ENCODE data around the gene CYB5RL.
"Not testable (repeated sequence)": the region's sequence is repeated elsewhere in the genome, so short reads cannot be mapped to it uniquely, and the experiment has no call there.

Gene CYB5RL

GRCh38 chr1:54186056-54186455, 13.8 kb downstream of the CYB5RL start:
- no peak for DNase-seq

- no peak for DNase-seq
Observed at GRCh38 chr1:54180701-54181360, 19.0 kb downstream of the CYB5RL start.

GRCh38 chr1:54178296-54179070, 21.3 kb downstream of the CYB5RL start:
- no peak for DNase-seq

- no peak for DNase-seq
Observed at GRCh38 chr1:54177726-54178125, 22.1 kb downstream of the CYB5RL start.

GRCh38 chr1:54176621-54177327, 23.1 kb downstream of the CYB5RL start:
- no peak for DNase-seq

- DNase-seq = no peak
Observed at GRCh38 chr1:54174106-54174505, 25.7 kb downstream of the CYB5RL start.

GRCh38 chr1:54173681-54174080, 26.1 kb downstream of the CYB5RL start:
- no peak for DNase-seq

- no peak for DNase-seq
Observed at GRCh38 chr1:54172614-54173599, 26.9 kb downstream of the CYB5RL start.

GRCh38 chr1:54171606-54172005, 28.2 kb downstream of the CYB5RL start:
- no peak for DNase-seq

- DNase-seq = no peak
Observed at GRCh38 chr1:54171016-54171415, 28.8 kb downstream of the CYB5RL start.

GRCh38 chr1:54169068-54169467, 30.8 kb downstream of the CYB5RL start:
- no peak for DNase-seq

- no peak for DNase-seq
Observed at GRCh38 chr1:54168206-54168965, 31.4 kb downstream of the CYB5RL start.

- no peak for DNase-seq
Observed at GRCh38 chr1:54167422-54168139, 32.2 kb downstream of the CYB5RL start.

GRCh38 chr1:54166357-54166756, 33.5 kb downstream of the CYB5RL start:
- not testable (repeated sequence) for DNase-seq

- DNase-seq = no peak
Observed at GRCh38 chr1:54165146-54165545, 34.7 kb downstream of the CYB5RL start.

GRCh38 chr1:54163573-54163972, 36.3 kb downstream of the CYB5RL start:
- no peak for DNase-seq

GRCh38 chr1:54163051-54163450, 36.8 kb downstream of the CYB5RL start:
- DNase-seq = no peak

GRCh38 chr1:54161495-54162168, 38.2 kb downstream of the CYB5RL start:
- no peak for DNase-seq

GRCh38 chr1:54160351-54160750, 39.5 kb downstream of the CYB5RL start:
- no peak for DNase-seq

- DNase-seq = no peak
Observed at GRCh38 chr1:54159733-54160316, 40.0 kb downstream of the CYB5RL start.
